H9 (cell line): ENCODE results near the gene FOLR1. TPM values are rescaled to one million over a fixed set of nuclear protein-coding genes. Genes with fewer than 3 reads are reported as not detected.

Experiments
- DNase-seq: peaks from one replicate; pipeline ENCODE4 v3.0.0-alpha.2; 2017
- H2AFZ ChIP-seq: one replicate; pipeline ENCODE4 v1.6.1; 2013; ENCODE audit warnings: mild to moderate bottlenecking, low read length, control low read depth, moderate library complexity
- H2AK5ac ChIP-seq: 2 replicates; pipeline ENCODE4 v1.6.1; 2013; ENCODE audit warnings: low read length, control low read depth, mixed read lengths; ENCODE audit not compliant: insufficient read length
- H2BK120ac ChIP-seq: one replicate; pipeline ENCODE4 v1.6.1; 2013; ENCODE audit warnings: low read depth, mild to moderate bottlenecking, low read length, control low read depth, inconsistent platforms; ENCODE audit not compliant: poor library complexity, severe bottlenecking
- H2BK12ac ChIP-seq: 2 replicates; pipeline ENCODE4 v1.6.1; 2013; ENCODE audit warnings: low read length, control low read depth, mixed read lengths, low read depth; ENCODE audit not compliant: insufficient read length
- H2BK15ac ChIP-seq: 2 replicates; pipeline ENCODE4 v1.6.1; 2013; ENCODE audit warnings: low read depth, low read length, control low read depth
- H2BK20ac ChIP-seq: one replicate; pipeline ENCODE4 v1.6.1; 2013; ENCODE audit warnings: low read depth, mild to moderate bottlenecking, low read length, control low read depth, inconsistent platforms; ENCODE audit not compliant: poor library complexity, severe bottlenecking
- H2BK5ac ChIP-seq: 2 replicates; pipeline ENCODE4 v1.6.1; 2013; ENCODE audit warnings: low read length, control low read depth, mixed read lengths; ENCODE audit not compliant: insufficient read length
- H3K14ac ChIP-seq: 2 replicates; pipeline ENCODE4 v1.6.1; 2013; ENCODE audit warnings: low read length, control low read depth; ENCODE audit not compliant: insufficient read depth
- H3K18ac ChIP-seq: 2 replicates; pipeline ENCODE4 v1.6.1; 2013; ENCODE audit warnings: low read depth, mild to moderate bottlenecking, mixed read lengths, low read length, control low read depth; ENCODE audit not compliant: insufficient read length
- H3K23ac ChIP-seq: 2 replicates; pipeline ENCODE4 v1.6.1; 2013; ENCODE audit warnings: low read length, control low read depth, mixed read lengths, low read depth; ENCODE audit not compliant: insufficient read length
- H3K23me2 ChIP-seq: 2 replicates; pipeline ENCODE4 v1.6.1; 2013; ENCODE audit warnings: low read depth, mild to moderate bottlenecking, mixed read lengths, low read length, control low read depth; ENCODE audit not compliant: insufficient read length, poor library complexity, severe bottlenecking
- H3K27ac ChIP-seq: 2 replicates; pipeline ENCODE4 v1.5.1; 2013; ENCODE audit warnings: low read length, control low read depth, mixed read lengths, low read depth; ENCODE audit not compliant: insufficient read length
- H3K27me3 ChIP-seq: 2 replicates; pipeline ENCODE4 v1.6.1; 2013; ENCODE audit warnings: low read length, control low read depth, inconsistent platforms; ENCODE audit not compliant: insufficient read depth
- H3K4ac ChIP-seq: 2 replicates; pipeline ENCODE4 v1.6.1; 2013; ENCODE audit warnings: low read depth, mild to moderate bottlenecking, control low read depth, inconsistent platforms, low read length, moderate library complexity
- H3K4me1 ChIP-seq: 2 replicates; pipeline ENCODE4 v1.6.1; 2013; ENCODE audit warnings: low read length, control low read depth, inconsistent platforms; ENCODE audit not compliant: insufficient read depth
- H3K4me2 ChIP-seq: 2 replicates; pipeline ENCODE4 v1.6.1; 2013; ENCODE audit warnings: low read length, control low read depth, mixed read lengths; ENCODE audit not compliant: insufficient read length, insufficient read depth
- H3K56ac ChIP-seq: 2 replicates; pipeline ENCODE4 v1.6.1; 2013; ENCODE audit warnings: low read depth, mild to moderate bottlenecking, mixed read lengths, low read length, control low read depth; ENCODE audit not compliant: insufficient read length
- H3K79me1 ChIP-seq: 2 replicates; pipeline ENCODE4 v1.6.1; 2013; ENCODE audit warnings: low read depth, mild to moderate bottlenecking, moderate library complexity, low read length, control low read depth, inconsistent platforms; ENCODE audit not compliant: insufficient read depth, poor library complexity, severe bottlenecking
- H3K79me2 ChIP-seq: 2 replicates; pipeline ENCODE4 v1.6.1; 2013; ENCODE audit warnings: low read length, control low read depth, inconsistent platforms; ENCODE audit not compliant: insufficient read depth
- H3K9ac ChIP-seq: 2 replicates; pipeline ENCODE4 v1.6.1; 2013; ENCODE audit warnings: low read length, control low read depth, mixed read lengths; ENCODE audit not compliant: insufficient read length; ENCODE audit errors: extremely low read depth
- H3K9me3 ChIP-seq: one replicate; pipeline ENCODE4 v1.6.1; 2013; ENCODE audit warnings: low read depth, low read length, inconsistent platforms; ENCODE audit not compliant: control insufficient read depth
- H3T11ph ChIP-seq: one replicate; pipeline ENCODE4 v1.6.1; 2013; ENCODE audit warnings: mild to moderate bottlenecking, low read length, control low read depth, inconsistent platforms
- H4K20me1 ChIP-seq: one replicate; pipeline ENCODE4 v1.6.1; 2013; ENCODE audit not compliant: control insufficient read depth, insufficient read length, insufficient read depth
- H4K5ac ChIP-seq: 2 replicates; pipeline ENCODE4 v1.6.1; 2013; ENCODE audit warnings: low read depth, mild to moderate bottlenecking, mixed read lengths, low read length, control low read depth; ENCODE audit not compliant: insufficient read length
- H4K8ac ChIP-seq: replicated peaks from 2 replicates; pipeline ENCODE4 v1.6.1; 2013; ENCODE audit warnings: low read length, control low read depth, mixed read lengths, low read depth; ENCODE audit not compliant: insufficient read length
- H4K91ac ChIP-seq: 2 replicates; pipeline ENCODE4 v1.6.1; 2013; ENCODE audit warnings: low read depth, mild to moderate bottlenecking, moderate library complexity, mixed read lengths, low read length, control low read depth; ENCODE audit not compliant: insufficient read length
- H3K27ac Mint-ChIP-seq, 3 experiments: 2 replicates in 2 of 3; 3 replicates in 1 of 3; pipeline ENCODE4 v1.8.0; 2020 to 2021; ENCODE audit warnings: mixed read lengths in 3 of 3, mild to moderate bottlenecking in 1 of 3, moderate library complexity in 1 of 3
- H3K27me3 Mint-ChIP-seq: 2 replicates; pipeline ENCODE4 v1.8.0; 2021; ENCODE audit warnings: low read depth, mild to moderate bottlenecking, moderate library complexity, mixed read lengths
- H3K36me3 Mint-ChIP-seq, 3 experiments: 2 replicates in 2 of 3; 3 replicates in 1 of 3; pipeline ENCODE4 v1.8.0; 2020 to 2021; ENCODE audit warnings: low read depth in 3 of 3, mixed read lengths in 3 of 3; ENCODE audit not compliant: insufficient read depth in 1 of 3
- H3K4me1 Mint-ChIP-seq, 2 experiments: 2 replicates each; pipeline ENCODE4 v1.8.0; 2020; ENCODE audit warnings: mixed read lengths in 2 of 2
- H3K4me3 Mint-ChIP-seq, 2 experiments: 2 replicates in 1 of 2; 3 replicates in 1 of 2; pipeline ENCODE4 v1.8.0; 2020 to 2021; ENCODE audit warnings: mild to moderate bottlenecking in 2 of 2, mixed read lengths in 2 of 2, moderate library complexity in 1 of 2
- H3K9me3 Mint-ChIP-seq, 2 experiments: 2 replicates in 1 of 2; 3 replicates in 1 of 2; pipeline ENCODE4 v1.8.0; 2020; ENCODE audit warnings: mild to moderate bottlenecking in 2 of 2, mixed read lengths in 2 of 2, moderate library complexity in 1 of 2
- WGBS: extraction: QIAGEN DNeasy Blood & Tissue Kit; methylation state at CpG from one replicate; pipeline ENCODE4 v1.1.7; 2013; ENCODE audit warnings: missing lambda C conversion rate, low lambda C conversion rate, mixed read lengths; ENCODE audit not compliant: insufficient read length; ENCODE audit errors: extremely low coverage; 5-methylcytosine and 5-hydroxymethylcytosine counted together
- total RNA-seq: library from RNA; stranded (reverse); gene quantifications from 2 replicates; pipeline ENCODE4 v1.2.1, GENCODE V29; 2021
- TF ChIP-seq, protein P1 (sequence below): fragments of 200-600 bp; sonication (generic); conservative IDR thresholded peaks from 3 replicates; pipeline ENCODE4 v1.8.0; 2021; ENCODE audit warnings: antibody characterized with exemption, mild to moderate bottlenecking

FOLR1 gene
- total RNA-seq, 1 experiment from 2014 or later = 0.92 TPM

DNA sequence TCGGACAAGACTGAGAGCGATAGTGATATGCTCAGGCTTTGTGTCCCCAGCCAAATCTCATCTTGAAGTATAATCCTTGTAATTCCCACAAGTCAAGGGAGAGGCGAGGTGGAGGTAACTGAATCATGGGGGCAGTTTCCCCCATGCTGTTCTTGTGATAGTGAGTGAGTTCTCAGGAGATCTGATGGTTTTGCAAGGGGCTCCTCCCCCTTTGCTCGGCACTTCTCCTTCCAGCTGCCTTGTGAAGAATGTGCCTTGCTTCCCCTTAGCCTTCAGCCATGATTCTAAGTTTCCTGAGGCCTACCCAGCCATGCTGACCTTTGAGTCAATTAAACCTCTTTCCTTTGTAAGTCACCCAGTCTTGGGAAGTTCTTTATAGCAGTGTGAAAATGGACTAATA is 17.2 kb downstream of the FOLR1 start:
- Histone ChIP-seq H3T11ph (no peak overlapping the region), H3K23ac (no peak overlapping the region), H3K27me3 (no peaks in the 10 kb centered on the region), H3K79me1 (no peaks in the 10 kb centered on the region), H2BK20ac (no peak overlapping the region), H3K4me1 (no peaks in the 10 kb centered on the region), H2BK5ac (no peak overlapping the region), H3K56ac (no peak overlapping the region), H3K9ac (no peak overlapping the region), H3K18ac (no peak overlapping the region), H3K27ac (no peak overlapping the region), H3K14ac (no peak overlapping the region), H3K9me3 (no peaks in the 10 kb centered on the region), H2AK5ac (no peak overlapping the region), H4K8ac (no peak overlapping the region), H2AFZ (no peak overlapping the region), H3K79me2 (no peaks in the 10 kb centered on the region), H4K91ac (no peak overlapping the region), H2BK12ac (no peak overlapping the region), H3K4ac (no peak overlapping the region), H2BK120ac (no peak overlapping the region), H4K20me1 (no peaks in the 10 kb centered on the region), H2BK15ac (no peak overlapping the region), H4K5ac (no peak overlapping the region), H3K23me2 (no peaks in the 10 kb centered on the region), H3K4me2 (no peak overlapping the region)
- Mint-ChIP-seq H3K27me3 (peaks cover 7% of the 10 kb centered on the region), H3K9me3 (no peaks in the 10 kb centered on the region), H3K4me3 (no peak overlapping the region), H3K27ac (no peak overlapping the region), H3K4me1 (peaks cover 0 to 7% of the 10 kb centered on the region in 2 experiments; a peak in 3 of 4 replicates), H3K36me3 (no peaks in the 10 kb centered on the region)
- no peak for DNase-seq
- TF ChIP-seq, protein P1, sequence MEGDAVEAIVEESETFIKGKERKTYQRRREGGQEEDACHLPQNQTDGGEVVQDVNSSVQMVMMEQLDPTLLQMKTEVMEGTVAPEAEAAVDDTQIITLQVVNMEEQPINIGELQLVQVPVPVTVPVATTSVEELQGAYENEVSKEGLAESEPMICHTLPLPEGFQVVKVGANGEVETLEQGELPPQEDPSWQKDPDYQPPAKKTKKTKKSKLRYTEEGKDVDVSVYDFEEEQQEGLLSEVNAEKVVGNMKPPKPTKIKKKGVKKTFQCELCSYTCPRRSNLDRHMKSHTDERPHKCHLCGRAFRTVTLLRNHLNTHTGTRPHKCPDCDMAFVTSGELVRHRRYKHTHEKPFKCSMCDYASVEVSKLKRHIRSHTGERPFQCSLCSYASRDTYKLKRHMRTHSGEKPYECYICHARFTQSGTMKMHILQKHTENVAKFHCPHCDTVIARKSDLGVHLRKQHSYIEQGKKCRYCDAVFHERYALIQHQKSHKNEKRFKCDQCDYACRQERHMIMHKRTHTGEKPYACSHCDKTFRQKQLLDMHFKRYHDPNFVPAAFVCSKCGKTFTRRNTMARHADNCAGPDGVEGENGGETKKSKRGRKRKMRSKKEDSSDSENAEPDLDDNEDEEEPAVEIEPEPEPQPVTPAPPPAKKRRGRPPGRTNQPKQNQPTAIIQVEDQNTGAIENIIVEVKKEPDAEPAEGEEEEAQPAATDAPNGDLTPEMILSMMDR = no peak
- no CpG with 5 or more reads among the region's 4 CpGs for WGBS
